Measurements from ENCODE around the gene FAM180B.

FAM180B gene

DNA sequence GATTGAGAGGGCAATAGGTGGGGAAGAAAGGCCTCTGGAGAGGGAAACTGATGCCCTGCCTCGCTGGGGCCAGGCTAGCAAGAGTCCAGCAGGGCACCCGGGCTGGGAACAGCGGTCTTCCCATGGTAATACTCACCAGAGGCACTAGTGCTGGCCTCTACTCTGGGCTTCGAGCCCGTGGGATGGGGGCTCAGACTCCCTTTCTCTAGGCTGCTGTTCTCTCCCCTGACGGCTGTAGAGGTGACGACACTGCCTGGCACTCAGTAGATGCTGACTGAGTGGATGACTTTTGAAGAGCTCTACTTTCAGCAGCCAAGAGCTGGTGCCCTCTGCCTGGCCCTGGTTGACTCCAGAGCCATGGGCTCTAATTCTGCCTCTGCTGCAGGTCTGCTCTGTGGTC lies 8.6 kb downstream of the FAM180B start:
- H3K4me3 ChIP-seq (replicated peaks in 1 of 2; ENCODE audit: low read depth in 2 of 2, low read length in 2 of 2): no peak overlapping the region
- no peak for DNase-seq (ENCODE audit: low read depth in 2 of 2)
- TF ChIP-seq, protein P1, sequence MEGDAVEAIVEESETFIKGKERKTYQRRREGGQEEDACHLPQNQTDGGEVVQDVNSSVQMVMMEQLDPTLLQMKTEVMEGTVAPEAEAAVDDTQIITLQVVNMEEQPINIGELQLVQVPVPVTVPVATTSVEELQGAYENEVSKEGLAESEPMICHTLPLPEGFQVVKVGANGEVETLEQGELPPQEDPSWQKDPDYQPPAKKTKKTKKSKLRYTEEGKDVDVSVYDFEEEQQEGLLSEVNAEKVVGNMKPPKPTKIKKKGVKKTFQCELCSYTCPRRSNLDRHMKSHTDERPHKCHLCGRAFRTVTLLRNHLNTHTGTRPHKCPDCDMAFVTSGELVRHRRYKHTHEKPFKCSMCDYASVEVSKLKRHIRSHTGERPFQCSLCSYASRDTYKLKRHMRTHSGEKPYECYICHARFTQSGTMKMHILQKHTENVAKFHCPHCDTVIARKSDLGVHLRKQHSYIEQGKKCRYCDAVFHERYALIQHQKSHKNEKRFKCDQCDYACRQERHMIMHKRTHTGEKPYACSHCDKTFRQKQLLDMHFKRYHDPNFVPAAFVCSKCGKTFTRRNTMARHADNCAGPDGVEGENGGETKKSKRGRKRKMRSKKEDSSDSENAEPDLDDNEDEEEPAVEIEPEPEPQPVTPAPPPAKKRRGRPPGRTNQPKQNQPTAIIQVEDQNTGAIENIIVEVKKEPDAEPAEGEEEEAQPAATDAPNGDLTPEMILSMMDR (IDR thresholded peaks at IDR 0.05; ENCODE audit: low read depth, low read length): no peak

DNA sequence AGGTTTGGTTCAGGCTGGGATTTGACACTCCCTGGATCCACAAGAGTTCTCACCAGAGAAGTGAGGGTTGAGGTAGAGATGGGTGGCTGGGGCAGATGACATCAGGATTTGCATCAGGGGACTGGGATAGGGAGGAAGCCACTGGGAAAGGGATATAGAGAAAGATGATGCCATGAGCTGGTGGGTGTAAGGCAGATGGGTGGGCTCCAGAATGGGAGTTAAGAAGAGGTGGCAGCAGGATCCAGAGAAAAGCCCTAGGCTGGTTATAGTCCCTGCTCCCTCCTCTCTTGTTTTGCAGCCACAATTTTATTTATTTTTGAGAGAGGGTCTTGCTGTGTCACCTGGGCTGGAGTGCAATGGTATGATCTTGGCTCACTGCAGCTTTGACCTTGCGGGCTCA lies 9.5 kb downstream of the FAM180B start:
- no peak overlapping the region for H3K4me3 ChIP-seq (replicated peaks in 1 of 2; ENCODE audit: low read depth in 2 of 2, low read length in 2 of 2)
- DNase-seq (ENCODE audit: low read depth in 2 of 2): no peak
- TF ChIP-seq, protein P1 (IDR thresholded peaks at IDR 0.05; ENCODE audit: low read depth, low read length): no peak

DNA sequence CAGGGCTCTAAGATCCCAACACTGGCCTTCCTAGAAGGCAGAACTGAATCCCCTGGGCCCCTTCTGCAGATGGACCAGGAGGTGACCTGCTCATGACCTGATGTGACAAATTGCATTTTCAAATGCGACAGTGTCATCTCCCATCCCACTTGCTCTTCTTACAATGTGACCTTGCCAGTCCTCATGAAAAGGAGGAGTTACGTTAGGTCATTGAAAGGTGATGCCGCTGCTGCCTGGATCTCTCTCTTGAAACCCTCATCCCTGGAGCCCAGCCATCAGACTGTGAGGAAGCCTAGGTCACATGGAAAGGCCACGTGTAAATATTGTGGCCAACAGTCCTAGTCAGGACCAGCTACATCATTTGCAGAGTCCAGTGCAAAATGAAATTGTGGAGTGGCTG lies 13.4 kb downstream of the FAM180B start:
- TF ChIP-seq, protein P1 (IDR thresholded peaks at IDR 0.05; ENCODE audit: low read depth, low read length): no peak
- DNase-seq (ENCODE audit: low read depth in 2 of 2): no peak
- no peak overlapping the region for H3K4me3 ChIP-seq (replicated peaks in 1 of 2; ENCODE audit: low read depth in 2 of 2, low read length in 2 of 2)

DNA sequence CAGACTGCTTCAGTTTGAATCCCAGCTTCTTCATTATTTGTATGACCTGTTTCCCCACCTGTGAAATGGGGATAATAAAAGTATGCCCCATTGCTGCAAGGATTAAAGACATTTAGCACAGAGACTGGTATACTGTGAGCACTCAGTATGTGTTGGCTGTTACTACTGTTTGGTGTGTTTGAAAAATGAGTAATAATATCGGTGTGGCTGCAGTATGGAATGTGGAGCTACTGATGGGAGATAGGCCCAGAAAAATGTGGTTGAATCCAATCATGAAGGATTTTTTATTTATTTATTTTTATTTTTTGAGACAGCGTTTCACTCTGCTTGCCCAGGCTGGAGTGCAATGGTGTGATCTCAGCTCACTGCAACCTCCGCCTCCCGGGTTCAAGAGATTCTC lies 16.8 kb downstream of the FAM180B start:
- TF ChIP-seq, protein P1 (IDR thresholded peaks at IDR 0.05; ENCODE audit: low read depth, low read length): no peak
- no peak overlapping the region for H3K4me3 ChIP-seq (replicated peaks in 1 of 2; ENCODE audit: low read depth in 2 of 2, low read length in 2 of 2)
- DNase-seq (ENCODE audit: low read depth in 2 of 2): peak in 1 of 2 donors; percentile 33

DNA sequence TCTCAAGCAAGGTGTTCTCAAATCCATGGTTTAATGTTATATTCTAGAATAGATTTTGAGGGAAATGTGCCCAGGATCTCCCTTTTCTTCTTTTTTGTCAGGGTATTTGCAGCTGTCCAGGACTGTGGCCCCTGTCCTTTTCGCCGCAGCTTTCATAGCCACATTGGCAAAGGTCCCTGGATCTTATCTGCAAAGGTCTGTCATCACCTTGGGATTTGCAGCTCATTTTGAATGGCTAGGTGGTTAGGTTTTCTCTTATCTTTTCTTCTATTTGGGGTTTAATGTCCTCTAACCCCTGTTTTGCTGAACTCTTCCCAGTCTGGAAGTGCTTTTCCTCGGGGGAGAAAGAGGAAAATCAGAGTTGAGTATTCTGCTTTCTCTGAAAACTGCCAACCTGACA lies 19.4 kb downstream of the FAM180B start:
- no peak overlapping the region for H3K4me3 ChIP-seq (replicated peaks in 1 of 2; ENCODE audit: low read depth in 2 of 2, low read length in 2 of 2)
- TF ChIP-seq, protein P1 (IDR thresholded peaks at IDR 0.05; ENCODE audit: low read depth, low read length): no peak
- DNase-seq (ENCODE audit: low read depth in 2 of 2): no peak

DNA sequence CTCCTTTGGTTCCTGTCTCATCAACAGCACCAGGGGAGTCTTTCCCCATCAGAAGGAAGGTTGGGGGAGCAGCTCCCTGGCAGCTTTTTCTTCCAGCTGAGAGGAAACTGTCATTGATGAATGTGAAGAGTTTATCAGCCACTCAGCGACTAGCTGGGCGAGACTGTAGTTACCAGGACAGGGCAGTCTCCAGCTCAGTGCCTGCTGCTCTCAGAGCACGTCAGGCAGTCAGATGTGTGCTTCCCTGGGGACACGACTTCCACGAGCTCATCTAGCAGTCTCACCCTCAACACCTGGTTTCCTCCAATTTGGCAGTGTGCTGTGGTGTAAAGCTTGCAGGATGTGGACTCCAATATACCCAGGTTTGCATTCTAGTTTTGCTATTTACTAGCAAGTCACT lies 20.3 kb downstream of the FAM180B start:
- peak; percentile 55 to 57 for DNase-seq (ENCODE audit: low read depth in 2 of 2)
- no peak overlapping the region for H3K4me3 ChIP-seq (replicated peaks in 1 of 2; ENCODE audit: low read depth in 2 of 2, low read length in 2 of 2)

DNA sequence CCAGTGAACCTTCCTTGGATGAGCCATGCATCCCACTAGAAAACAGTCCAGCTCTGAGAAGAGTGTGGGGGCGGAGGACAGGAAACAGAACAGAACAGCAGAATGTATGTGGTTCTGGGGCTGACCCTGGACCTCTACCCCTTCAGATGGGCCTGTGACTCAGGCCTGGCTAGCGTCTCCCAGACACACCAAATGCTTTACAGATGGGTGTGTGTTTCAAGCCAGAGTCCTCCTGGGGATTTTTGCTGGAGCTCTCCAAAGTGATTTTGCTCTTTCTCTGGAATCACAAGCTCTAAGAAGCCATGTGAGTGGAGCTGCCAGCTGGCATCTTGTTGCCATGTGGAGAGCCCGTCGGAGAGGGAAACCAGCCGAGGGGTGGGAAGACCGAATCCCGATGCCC lies 20.9 kb downstream of the FAM180B start:
- no peak overlapping the region for H3K4me3 ChIP-seq (replicated peaks in 1 of 2; ENCODE audit: low read depth in 2 of 2, low read length in 2 of 2)
- TF ChIP-seq, protein P1 (IDR thresholded peaks at IDR 0.05; ENCODE audit: low read depth, low read length): no peak
- DNase-seq (ENCODE audit: low read depth in 2 of 2): peak; percentile 88 to 94

More for the DNA sequence above, 20.3 kb downstream of the FAM180B start:
- TF ChIP-seq, protein P1 (IDR thresholded peaks at IDR 0.05; ENCODE audit: low read depth, low read length): no peak
